Activated T-cell treated with anti-CD3 and anti-CD28 coated beads for 24 hours (primary cell): ENCODE measurements around the gene LRRC28.

Experiments used
- DNase-seq: peaks from one replicate; pipeline ENCODE4 v3.0.0-alpha.2; 2020; ENCODE audit warnings: low read depth

The LRRC28 gene

DNA sequence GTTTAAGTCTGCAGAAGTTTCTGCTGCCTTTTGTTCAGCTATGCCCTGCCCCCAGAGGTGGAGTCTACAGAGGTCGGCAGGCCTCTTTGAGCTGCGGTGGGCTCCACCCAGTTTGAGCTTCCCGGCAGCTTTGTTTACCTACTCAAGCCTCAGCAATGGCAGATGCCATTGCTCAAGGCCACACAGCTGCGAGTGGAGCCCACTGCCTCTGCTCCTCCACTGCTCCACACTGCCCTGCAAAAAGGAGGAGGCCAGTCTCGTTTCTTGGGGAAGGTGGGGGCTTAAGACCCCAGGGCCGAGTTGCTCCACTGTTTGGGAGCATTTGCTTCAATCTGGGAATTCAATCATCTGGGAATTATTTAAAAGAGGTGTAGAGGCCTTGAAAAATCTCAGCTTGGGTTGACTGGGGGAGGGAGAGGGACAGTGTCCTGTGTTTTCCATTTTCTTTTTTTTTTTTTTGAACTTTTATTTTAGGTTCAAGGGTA lies 169.9 kb downstream of the LRRC28 start:
- DNase-seq: no peak

DNA sequence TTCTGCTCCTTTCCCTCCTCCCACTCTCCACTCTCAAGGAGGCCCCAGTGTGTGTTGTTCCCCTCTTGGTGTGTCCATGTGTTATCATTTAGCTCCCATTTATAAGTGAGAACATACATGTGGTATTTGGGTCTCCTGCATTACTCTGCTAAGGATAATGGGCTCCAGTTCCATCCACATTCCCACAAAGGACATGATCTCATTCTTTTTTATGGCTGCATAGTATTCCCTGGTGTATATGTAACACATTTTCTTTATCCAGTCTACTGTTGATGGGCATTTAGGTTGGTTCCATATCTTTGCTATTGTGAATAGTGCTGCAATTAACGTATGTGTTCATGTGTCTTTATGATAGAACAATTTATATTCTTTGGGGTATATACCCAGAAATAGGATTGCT lies 170.5 kb downstream of the LRRC28 start:
- DNase-seq: no peak

DNA sequence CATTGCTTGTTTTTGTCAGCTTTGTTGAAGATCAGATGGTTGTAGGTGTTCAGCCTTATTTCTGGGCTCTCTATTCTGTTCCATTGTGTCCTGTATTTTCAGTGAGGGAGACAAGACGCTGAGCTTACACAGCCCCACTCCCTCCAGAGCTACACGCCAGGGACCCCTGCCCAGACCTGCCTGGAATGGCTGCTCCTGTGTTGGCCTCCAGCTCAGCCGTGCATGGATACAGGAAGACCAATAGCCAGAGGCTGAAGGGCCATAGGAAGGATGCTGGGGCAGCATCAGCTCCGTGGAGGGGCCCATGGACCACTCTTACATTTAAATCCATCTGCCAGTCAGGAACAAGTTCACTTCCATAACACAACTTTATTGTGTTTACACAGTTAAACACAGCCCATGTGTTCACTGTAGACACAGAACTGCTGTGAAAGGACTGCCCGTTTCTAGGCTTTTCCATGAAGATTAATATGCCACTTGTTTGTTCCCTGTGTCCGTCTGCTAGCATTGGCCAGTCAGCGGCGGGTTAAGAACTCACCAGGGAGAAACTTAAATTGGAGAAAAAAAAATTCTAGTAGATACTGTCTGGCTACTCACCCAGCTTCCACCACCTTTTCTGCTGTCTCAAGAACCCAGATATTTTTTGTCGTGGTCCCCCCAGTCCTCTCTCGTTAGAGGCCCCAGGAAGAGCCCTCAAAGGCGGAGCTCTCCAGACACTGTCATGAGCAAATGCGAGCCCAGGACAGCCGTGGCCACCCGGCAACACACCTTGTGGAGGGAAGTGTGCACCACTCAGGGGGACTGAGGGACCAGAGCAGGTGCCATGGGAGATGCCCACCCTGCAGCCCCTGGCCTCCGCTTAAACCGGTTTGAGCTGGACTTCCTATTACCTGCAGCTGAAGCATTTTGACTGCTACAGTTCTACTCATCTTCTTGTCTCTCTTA lies 172.2 kb downstream of the LRRC28 start:
- DNase-seq: no peak

DNA sequence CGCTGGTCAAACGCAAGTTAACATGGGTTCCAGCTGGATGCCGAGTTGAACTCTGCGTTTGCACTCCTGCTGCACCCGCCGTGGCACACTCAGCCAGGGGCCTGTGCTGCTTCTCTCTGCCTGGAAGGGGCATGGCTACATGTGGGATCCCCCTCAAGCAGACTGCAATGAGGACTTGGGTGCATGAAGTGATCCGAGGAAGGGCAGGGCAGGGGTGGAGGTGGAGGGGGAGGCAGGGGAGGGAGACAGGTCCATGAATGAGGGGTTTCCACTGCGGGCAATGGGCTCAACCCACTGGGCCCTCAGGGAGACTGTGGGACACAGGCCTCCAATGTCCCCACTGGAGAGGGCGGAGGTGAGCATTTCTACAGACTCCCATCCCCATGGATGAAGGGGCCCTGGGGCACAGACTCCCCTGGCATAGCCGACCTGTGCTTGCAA lies 172.9 kb downstream of the LRRC28 start:
- no peak for DNase-seq

DNA sequence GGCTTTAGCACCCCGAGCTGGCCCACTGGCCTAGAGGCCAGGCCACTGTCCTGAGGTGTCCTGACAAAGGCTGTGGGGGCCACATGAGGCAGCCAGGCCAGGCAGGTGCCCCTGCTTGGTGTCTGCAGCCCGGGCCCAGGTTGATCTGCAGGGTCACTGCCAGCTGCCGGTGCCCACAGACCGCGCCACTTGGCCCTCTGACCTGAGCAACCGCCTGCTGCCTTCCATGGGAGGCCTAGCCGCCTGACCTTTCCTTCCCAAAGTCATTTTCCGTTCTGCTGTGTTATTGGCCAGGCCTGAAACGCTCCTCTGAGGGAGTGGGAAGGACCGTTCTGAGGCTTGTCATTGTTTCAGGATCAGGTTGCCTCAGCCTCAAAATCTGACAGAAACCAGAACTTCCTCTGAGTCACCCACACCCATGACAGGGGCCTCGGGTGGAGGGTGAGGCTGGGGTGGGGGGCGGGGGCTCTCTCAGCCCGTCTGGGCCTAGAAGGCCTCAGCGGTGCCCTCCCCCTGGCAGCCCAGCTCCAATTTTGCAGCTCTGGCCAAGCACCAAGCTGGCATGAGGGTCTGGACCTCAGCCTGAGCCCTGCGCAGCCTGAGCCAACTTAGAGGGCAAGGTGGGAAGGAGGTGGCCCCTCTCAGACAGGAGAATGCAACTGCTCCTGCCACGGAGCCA lies 173.8 kb downstream of the LRRC28 start:
- peak; percentile 48 for DNase-seq

DNA sequence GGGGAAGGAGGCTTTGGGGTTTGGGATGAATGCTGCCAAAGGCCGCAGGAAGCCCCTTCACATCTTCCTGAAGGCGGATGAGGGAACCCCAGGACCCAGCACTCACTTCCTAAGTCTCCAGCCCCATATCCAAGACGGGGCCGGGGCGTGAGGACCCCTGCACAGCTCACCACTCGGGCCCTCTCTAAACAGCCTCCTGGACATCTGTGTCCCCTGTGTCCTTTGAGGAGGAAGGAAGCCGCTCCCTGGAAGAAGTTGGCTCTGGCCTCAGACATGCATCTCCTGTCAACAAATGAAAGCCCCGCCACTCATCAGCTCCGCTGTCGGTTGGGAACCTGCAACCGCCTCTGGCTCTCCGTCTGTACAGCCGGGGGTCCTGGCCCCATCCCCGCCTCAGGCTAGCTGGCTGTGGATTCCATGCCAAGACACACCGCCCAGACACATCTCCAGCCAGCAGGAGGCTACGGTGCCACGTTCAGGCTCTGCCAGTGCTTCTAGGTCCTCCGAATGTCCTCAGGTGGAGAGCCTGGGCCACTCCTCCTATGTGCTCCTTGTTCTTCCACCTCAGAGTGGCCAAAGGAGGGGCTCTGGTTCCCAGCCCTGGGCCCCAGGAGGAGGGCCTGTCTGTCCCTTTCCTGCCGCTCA lies 174.5 kb downstream of the LRRC28 start:
- no peak for DNase-seq

DNA sequence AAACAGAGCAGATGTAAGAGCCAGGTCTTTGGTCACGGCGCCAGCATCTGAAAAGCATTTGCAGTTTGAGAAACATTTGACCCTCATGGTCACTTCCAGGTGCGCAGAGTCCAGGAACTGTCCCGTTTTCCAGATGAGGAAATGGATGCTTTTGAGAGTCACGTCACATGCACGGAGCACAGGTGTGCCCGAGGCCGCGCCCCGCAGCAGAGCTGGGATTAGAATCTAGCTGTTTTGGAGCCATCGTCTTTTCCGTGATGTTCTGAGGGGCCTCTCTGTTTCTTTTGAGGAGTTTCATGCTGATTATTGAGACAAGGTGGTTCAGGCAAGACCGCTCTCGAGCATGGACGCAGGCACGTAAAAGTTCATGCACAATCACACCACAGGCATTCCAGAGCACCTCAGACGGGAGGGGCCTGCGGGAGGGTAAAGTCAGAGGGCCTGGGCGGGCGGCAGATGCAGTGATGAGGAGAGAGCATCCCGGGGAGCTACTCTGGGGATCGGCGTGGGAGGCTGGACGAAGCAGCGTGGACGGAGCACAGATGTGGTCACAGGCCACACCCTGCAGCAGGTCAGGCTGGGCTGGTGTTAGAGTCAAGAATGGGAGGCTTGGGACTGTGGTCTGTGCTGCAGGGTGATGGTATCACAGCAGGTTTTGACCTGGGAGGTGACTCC lies 175.3 kb downstream of the LRRC28 start:
- DNase-seq: no peak

DNA sequence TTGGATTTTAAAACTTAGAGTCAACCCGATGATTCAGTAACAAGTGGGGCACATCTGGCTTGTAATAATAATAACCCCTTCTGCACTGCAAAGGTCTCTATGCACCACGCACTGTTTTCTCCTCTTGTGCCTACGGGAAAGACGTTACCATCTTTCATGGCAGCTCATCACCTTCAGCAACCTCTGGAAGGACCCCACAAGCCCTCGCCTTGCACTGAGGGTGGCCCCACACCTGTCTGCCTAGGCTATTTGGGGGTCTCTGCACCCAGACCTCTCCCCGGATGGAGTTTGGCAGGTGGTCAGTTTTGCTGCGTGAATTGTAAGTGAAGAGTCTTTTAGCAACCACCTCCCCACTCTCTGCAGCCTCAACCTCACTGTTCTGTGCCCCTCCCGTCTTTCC lies 175.9 kb downstream of the LRRC28 start:
- DNase-seq: no peak

DNA sequence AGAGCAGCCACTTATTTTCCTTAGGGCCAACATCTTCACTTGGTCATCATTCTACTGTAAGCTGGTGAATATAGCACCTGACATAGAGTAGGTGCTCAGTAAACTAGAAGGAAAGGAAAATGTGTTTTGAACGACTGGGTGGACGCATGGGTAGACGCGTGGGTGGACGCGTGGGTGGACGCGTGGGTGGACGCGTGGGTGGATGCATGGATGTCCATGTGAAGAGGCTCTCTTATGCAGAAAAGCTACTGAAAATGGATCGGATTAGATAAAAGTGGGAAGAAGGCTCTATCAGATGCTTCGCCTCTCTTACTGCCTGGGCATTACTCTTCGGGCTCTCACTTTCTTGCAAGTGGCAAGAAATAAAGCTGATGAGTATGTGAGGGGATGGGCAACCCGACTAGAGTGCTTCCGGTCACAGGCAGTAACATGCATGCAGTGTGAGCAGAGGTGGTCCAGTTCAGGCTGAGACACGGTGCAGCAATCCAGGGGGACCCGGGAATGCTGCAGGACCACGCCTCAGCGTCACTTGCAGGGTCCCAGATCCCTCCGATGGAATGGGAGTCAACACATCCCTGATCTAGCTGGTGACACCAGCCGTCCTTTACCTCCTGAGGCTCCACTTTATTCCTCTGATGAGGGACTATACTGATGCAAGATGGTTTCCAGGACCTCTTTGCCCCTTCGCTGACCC lies 176.5 kb downstream of the LRRC28 start:
- DNase-seq: no peak

DNA sequence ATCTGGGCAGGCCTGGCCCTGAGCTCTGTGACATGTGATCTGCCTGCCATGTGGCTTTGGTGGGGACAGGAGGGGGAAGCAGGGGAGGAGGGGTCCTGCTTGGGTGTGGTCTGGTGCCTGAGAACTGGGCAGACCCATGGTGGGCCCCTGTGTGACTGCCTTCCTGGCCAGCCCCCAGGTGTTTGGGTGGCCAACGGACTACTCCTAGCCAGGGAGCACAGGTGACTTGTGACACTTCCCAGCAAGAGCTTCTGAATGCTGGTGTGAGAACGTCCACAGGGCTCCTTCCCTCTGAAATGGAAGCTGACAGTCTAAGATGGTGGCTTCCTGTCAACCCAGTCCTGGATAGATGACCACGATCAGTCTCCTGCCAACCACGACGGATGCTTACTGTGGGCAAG lies 178.4 kb downstream of the LRRC28 start:
- DNase-seq: no peak

DNA sequence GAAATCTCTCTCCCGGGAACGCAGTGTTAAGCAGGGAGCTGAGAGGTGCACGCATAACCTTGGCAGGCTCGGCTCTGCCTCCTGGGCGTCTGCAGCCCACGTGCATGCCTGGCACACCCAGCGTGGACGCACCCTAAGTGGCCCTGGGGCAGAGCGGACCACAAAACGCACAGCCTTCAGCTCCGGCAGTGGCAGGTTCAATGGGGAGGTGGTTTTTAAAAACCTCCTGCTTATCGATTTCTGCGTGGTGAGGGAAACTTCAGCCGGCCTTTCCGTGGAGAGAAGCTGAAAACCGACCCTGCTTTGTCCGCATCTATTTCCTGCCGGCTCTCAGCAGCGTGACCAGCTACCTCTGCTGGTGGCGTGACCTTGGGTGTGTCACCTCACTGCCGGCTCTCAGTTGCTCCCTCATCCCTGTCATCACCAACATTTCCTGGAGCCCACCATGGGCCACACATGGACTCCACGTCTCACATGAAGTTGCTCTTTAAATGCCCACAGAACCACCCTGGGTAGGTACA lies 179.7 kb downstream of the LRRC28 start:
- no peak for DNase-seq

DNA sequence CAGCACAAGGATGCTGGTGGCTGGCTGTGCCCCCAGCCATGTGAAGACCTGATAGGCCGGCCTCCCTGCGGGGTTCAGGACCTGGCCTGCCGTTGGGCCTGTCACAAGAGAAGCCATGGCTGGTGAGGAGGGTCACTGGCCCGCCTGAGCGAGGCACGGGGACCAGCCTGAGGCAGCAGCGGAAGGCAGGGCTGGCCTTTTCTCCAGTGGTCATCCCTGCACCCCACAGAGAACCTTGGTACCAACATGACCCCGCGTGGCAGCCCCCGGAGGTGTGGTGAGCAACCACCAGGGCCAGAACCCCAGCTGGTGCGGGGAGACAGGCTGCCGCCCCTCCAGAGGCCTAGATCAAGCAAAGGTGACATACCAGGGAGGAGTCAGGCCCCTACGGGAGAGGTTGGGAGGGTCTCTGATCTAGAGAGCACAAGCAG lies 180.4 kb downstream of the LRRC28 start:
- no peak for DNase-seq

DNA sequence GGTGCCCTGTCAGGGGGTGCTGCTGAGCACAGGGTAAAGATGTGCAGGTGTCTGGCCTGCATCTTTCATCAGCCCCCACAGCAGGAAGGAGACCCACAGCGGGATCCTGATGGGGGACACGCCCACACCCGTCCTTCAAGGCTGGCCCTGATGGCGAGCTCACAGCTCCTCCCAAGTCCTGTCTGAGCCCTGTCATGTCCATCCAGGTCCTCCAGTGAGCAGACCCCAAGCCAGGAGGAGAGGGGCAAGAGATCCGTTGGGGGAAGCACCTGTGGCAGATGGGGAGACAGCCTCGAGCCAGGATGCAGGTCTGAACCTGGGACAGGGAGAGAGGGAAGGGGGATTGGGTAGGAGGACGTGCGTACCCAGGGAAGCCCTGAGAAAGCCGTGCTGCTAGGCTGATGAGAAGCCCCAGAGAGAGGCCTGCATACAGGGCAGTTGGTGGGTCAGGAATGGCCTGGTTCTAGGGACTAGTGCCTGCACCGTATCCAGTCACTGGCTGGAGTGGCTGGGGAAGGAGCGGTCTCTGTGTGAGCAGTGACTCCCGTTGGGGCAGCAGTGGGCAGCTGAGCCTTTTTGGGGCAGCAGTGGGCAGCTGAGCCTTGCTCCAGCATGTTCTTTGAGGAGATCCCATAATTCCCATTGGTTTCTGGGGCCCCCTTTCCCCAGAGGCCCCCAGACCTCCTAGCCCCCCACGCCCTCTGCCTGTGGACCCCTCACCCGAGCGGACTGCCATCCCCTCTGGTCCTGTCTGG lies 181.2 kb downstream of the LRRC28 start:
- no peak for DNase-seq

DNA sequence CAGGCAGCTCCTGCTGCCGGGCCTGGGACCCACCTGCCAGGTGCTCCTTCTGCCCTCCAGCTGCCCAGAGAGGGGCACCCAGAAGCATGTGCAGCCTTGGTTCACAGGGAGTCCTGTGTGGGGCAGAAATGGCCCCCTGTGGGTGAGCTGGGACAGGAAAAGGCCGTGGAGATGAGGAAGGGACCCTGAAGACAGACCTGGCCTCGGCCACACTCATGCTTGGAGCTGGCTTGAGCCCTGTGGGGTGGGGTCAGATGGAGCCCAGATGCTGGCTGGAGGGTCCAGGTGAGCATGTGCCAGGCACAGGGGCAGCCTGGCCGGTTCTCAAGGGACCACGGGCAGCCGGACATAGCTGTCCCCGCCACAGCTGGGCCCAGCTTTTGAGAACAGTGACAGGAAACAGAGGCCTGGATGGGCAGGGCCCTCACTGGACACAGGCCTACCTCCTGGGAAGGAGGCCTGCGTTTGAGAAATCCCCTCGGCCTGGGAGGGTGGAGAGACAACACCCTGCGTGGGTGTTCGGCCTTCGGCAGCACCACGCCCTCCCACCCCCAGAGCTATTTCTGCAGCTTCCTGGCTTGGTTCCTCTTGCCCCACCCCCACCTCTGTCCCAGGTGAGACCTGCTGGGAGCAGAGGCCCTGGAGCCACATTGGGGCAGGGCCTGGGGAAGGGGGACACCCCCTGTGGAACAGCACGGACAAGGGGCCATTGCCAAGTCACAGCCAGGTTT lies 181.9 kb downstream of the LRRC28 start:
- DNase-seq: no peak

DNA sequence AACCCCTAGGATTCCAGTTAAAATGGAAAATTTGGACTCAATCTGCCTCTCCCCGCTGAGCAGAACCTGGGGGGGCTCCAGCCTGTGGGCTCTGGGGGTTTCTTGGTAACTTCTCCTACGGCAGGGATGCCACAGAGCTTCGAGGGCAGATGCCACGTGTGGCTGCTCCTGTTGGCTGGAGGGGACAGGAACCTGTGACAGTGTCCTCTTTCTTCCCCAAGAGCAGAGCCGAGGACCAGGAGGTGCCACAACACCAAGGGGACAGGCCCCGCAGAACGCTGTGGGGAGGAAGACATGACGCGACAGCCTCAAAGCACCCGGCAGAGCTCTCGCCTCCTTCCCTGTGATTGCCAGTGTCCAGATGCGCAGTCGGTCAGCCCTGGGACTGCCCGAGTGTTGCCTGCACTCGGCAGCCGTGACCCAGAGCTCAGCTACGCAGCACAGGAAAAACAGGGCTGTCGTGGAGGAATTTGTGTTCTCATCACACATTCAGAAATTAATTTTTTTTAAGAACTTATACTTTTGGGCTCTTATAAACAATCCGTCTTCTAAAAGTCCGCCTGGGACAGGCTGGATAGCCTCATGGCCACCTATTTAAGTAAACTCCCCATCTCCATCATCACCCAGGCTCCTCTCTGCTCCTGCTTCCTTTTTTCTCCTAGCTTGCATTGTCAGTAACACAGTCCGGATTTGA lies 182.6 kb downstream of the LRRC28 start:
- no peak for DNase-seq

DNA sequence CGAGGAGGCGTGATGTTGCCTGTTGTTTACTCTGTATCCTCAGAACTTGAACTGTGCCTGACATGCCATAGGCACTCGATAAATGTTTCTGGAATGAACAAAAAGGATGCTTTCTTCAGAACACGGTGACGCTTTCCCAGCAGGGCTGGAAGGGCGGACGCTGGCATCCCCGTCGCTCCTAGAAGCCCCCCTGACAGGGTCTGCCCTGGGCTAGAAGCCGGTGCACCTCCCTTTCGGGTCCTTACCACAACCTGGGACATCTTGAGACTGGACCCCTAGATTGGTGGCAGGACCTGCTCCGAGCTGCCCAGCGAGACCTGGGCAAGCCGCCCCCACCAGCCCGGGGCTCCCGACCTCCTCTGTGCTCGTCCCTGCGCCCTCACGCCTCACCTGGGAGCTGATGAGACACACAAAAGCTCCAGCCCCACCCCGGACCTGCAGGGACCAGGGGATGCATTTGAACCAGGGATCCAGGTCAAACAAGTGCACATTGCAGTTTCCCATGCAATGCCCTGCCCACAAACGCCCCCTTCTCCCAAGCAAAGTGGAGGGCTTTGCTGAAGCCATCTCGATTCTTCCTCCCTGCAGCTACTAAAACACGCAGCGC lies 183.3 kb downstream of the LRRC28 start:
- no peak for DNase-seq

DNA sequence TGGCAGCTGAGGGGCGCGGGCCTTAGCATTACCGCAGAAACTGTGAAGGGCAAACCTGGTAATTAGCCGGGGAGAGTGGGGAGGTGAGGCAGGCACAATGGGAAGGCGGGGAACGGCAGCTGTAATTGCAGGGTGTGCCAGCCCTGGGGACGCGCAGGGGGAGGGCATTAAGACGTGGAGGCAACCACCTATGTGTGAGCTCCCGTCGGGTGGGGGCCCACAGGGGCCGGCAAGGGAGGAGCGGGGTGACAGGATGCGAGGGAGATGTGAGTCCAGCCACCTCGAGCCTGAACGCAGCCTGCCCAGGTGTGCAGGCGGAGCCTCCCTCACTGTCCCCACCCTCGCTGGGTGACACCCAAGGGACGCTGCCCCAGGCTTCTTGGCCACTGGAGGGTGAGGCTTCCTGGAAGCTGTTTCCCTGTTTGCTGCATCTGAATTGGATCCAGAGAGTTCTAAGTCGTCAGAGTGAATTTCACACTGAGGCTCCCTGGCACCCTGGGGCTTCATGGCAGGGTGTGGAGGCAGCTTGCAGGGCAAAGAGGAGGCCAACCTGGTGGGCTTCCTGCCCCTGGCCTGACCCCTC lies 183.9 kb downstream of the LRRC28 start:
- DNase-seq: no peak

DNA sequence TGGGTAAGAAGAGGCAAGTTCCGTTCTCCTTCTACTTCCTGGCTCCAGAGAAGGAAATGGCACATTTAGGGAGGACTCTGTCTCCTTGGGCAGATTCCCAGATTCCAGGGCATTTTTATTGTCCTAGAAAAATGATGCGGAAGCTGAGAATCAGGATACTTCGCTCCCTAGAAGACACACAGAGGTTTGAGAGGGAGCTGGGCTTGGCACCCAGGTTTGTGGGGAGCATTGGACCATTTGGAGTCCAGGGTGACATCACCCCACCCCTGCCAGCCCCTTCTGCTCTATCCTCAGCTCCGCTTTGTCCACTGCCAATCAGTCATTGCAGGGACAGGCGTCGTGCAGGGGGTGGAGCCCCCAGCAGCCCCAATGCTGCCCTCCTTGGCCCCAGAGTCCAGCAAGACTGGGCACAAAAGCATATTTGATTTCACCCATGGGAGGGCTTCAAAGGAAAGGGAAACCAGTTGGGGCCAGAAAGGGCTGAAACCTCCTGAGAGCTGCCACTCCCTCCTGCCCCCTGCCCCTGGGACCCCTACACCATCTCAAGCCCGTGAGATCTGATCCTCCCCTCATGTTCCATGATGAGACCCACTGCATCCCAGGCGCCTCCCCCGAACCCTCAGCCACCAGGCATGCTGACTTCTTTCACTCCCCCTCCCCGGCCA lies 184.7 kb downstream of the LRRC28 start:
- DNase-seq: no peak
